Measurements from ENCODE around the gene GNS. TPM values are rescaled to one million over a fixed set of nuclear protein-coding genes. Genes with fewer than 3 reads are reported as not detected.

The GNS gene
- total RNA-seq, 2 experiments from 2014 or later: 18.6 to 19.0 TPM

- CTCF ChIA-PET: interaction anchor here (0.6 to 1.8 kb wide), 3 partner anchors 10 to 139 kb away, joined by 4 to 5 read pairs (median 4); no protein-coding TSS in a partner anchor
- POLR2A ChIA-PET: interaction anchor here (0.7 to 1.7 kb wide), 2 partner anchors 8 to 79 kb away, joined by 3 to 5 read pairs; no protein-coding TSS in a partner anchor
Measured at GRCh38 chr12:64688219-64688618, 71.0 kb downstream of the GNS start.

DNA sequence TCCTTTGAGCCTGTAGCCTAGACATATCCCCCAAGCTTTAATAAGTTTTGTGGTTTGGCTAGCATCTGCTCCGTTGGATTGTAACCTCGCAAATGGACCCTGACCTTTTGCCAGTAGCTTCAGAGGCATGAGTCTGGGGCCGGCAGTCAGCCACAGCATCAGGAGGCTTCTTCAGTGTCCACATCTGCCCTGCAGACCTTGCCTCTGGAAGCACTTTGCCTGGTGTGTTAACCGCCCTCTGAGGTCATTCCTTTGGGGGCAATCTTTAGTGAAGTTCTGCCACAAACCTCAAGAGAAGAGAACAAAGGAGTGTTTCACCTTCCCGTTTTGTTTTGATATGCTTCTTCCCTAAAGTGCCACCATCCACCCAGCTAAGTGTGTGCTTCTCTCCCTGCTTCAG, 71.4 kb downstream of the GNS start:
- CTCF ChIA-PET: interaction anchor here (0.6 to 1.8 kb wide), 3 partner anchors 10 to 138 kb away, joined by 4 to 5 read pairs (median 4); no protein-coding TSS in a partner anchor
- POLR2A ChIA-PET: interaction anchor here (0.7 kb wide), 1 partner anchor 78 kb away, joined by 3 read pairs; no protein-coding TSS in a partner anchor

DNA sequence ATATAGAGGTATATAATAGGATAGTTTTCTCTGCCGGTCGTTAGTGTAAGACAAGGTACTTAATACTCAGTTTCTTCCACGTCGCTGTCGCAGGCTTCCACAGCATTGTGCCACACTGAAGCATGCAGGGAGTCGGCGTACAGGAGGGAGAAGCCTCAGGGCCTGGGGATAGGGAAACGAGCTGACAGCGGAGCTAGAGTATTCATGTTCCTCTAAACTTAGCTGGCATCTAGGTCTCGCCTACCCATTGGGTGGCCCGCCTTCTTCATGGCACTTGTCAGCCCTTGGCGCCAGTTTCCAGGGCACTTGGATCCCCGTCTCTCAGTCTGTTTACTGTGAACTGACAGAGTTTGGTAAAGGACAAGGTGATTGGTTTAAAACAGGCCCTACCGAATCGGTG, 73.6 kb downstream of the GNS start:
- ChIA-PET POLR2A (no interaction called here), CTCF (interaction anchor here (0.7 to 1.4 kb wide), 3 partner anchors 16 to 110 kb away, joined by 3 to 4 read pairs (median 4); no protein-coding TSS in a partner anchor)

GRCh38 chr12:64685050-64685449, 74.2 kb downstream of the GNS start:
- CTCF ChIA-PET: interaction anchor here (0.6 to 1.5 kb wide), 6 partner anchors 12 to 186 kb away, joined by 3 to 5 read pairs (median 4); no protein-coding TSS in a partner anchor
- POLR2A ChIA-PET: no interaction called here

GRCh38 chr12:64683816-64684543, 75.2 kb downstream of the GNS start:
- POLR2A ChIA-PET: no interaction called here
- CTCF ChIA-PET: interaction anchor here (1.0 to 1.5 kb wide), 3 partner anchors 13 to 16 kb away, joined by 4 to 5 read pairs (median 5); no protein-coding TSS in a partner anchor

DNA sequence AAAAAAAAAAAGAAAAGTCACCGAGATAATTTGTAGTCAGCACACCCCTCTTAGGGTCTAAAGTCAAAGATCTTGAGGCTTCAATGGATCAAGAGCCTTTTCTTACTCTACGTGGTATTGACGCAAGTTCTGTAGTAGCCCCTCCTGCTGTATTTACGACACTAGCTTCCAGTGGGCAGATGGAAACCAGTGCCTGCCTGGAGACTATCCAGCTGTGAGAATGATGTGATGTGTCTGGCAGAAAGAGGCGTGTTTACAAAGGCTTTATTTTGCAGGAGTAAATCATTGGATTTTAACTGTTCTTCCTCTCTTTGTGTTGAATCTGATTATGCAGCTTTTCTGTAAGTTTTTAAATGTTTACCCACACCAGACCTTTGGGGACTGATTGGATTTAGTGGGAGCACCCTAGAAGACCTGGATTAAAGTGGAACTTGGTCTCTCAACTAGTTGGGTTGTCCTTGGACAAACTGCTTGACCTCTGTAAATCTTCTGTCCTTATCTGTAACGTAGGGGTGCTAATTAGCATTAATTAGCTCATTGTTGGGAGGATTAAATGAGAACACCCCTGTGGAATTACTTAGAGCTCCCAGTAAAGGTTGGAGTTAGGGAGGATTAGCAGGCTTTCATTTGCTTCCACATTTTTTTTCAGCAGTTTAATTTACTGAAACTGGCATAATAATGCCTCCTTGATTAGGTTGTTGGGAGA, 76.5 kb downstream of the GNS start:
- ChIA-PET POLR2A (interaction anchor here (0.7 kb wide), 1 partner anchor 55 kb away, joined by 6 read pairs; no protein-coding TSS in a partner anchor), CTCF (interaction anchor here (1.0 to 1.7 kb wide), 2 partner anchors 15 to 133 kb away, joined by 5 to 6 read pairs; no protein-coding TSS in a partner anchor)

- CTCF ChIA-PET: interaction anchor here (0.6 to 2.6 kb wide), 3 partner anchors 11 to 132 kb away, joined by 3 to 7 read pairs (median 6); no protein-coding TSS in a partner anchor
- POLR2A ChIA-PET: interaction anchor here (0.7 to 1.7 kb wide), 4 partner anchors 12 to 71 kb away, joined by 3 to 19 read pairs (median 4); no protein-coding TSS in a partner anchor
Measured at GRCh38 chr12:64681200-64682052, 77.8 kb downstream of the GNS start.

GRCh38 chr12:64680235-64680634, 79.0 kb downstream of the GNS start:
- POLR2A ChIA-PET: interaction anchor here (0.6 to 1.7 kb wide), 4 partner anchors 9 to 69 kb away, joined by 3 to 19 read pairs (median 4); no protein-coding TSS in a partner anchor

DNA sequence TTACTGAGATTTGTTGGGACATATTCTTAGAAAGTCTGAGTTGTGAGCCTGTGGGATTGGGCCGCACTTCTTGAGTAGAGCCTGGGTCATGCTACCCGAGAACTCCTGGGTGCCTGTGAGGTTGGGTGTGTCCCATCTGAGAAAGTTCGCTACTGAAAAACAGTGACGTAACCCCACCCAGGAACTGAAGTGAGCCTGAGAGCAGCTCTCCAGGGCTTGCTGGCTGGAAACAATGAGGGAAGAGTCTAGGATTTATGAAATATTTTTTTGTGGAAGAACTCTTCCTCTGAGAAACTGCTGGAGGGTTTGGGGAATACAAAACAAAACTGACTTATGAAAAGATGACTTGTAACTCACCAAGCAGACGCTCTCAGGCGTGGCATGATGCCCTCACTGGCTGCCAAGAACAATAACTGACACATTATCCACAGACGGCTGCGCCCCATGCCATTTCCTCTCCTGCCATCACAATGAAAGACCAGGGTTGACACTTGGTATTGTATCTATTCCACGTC, 79.7 kb downstream of the GNS start:
- POLR2A ChIA-PET: interaction anchor here (0.6 to 1.7 kb wide), 4 partner anchors 10 to 69 kb away, joined by 3 to 19 read pairs (median 4); no protein-coding TSS in a partner anchor
- CTCF ChIA-PET: interaction anchor here (0.9 to 2.6 kb wide), 3 partner anchors 10 to 70 kb away, joined by 3 to 7 read pairs (median 4); no protein-coding TSS in a partner anchor

More at GRCh38 chr12:64680235-64680634, 79.0 kb downstream of the GNS start:
- CTCF ChIA-PET: interaction anchor here (0.9 to 2.6 kb wide), 3 partner anchors 10 to 71 kb away, joined by 3 to 7 read pairs (median 4); no protein-coding TSS in a partner anchor

DNA sequence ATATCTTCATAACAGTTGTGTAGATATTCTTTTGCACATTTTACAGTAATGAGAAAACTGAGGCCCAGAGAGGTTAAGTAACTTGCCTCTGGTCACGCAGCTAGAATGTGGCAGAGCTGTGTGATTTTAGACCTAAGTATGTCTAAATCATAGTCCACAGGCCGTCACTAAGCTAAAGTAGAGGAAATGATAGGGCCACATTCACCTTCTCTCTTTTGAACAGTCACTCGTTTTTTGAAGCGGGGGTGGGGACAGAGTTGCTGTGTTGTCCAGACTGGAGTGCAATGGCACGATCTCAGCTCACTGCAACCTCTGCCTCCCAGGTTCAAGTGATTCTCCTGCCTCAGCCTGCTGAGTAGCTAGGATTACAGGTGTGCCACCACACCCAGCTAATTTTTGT, 80.4 kb downstream of the GNS start:
- POLR2A ChIA-PET: interaction anchor here (1.2 kb wide), 1 partner anchor 68 kb away, joined by 3 read pairs; no protein-coding TSS in a partner anchor
- CTCF ChIA-PET: interaction anchor here (0.7 to 2.0 kb wide), 4 partner anchors 9 to 44 kb away, joined by 3 to 13 read pairs (median 4); no protein-coding TSS in a partner anchor

DNA sequence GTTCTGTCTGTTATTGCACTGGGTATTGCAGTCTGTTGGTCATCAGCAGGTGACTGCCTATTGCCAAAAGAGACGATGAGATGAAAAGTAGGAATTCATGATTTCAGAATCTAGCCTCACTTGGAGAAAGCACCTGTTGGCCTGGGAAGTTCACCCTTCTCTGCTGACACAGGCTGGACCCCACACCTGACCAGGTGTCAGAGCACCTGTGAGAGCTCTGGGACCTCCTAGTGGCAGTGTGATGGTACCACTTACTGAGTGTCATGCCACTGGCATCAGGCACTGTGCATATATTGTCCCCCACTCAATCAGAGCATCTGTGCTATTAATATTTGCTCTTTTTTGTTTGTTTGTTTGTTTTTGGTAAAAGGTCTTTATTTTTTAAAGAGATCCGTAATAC, 81.0 kb downstream of the GNS start:
- CTCF ChIA-PET: interaction anchor here (0.7 to 2.0 kb wide), 5 partner anchors 9 to 129 kb away, joined by 3 to 13 read pairs (median 4); no protein-coding TSS in a partner anchor
- POLR2A ChIA-PET: interaction anchor here (1.2 kb wide), 1 partner anchor 67 kb away, joined by 3 read pairs; no protein-coding TSS in a partner anchor

- CTCF ChIA-PET: no interaction called here
- POLR2A ChIA-PET: no interaction called here
Measured at GRCh38 chr12:64675795-64676194, 83.4 kb downstream of the GNS start.

DNA sequence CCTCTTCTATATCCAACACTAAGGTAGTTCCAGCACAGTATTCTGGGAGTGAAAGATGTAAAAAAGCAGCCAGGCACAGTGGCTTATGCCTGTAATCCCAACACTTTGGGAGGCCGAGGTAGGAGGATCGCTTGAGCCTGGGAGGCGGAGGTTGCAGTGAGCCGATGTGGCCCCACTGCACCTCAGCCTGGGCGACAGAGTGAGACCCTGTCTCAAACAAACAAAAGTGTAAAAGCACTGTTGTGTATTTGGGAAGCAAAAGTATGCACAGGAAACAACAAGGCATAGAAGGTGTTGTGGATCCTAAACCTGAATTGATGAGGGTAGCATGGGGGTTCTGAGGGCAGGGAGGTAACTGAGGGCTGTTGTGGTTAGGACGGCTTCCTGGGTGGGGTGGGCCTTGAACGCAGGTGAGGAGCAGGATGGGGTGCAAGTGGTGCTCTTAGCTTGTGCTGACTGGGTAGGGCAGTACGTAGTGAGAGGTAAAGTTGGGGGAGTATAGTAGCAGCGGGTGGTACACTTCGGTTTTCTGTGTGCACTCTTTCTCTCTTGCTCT, 84.8 kb downstream of the GNS start:
- CTCF ChIA-PET: interaction anchor here (1.1 kb wide), 1 partner anchor 66 kb away, joined by 3 read pairs; no protein-coding TSS in a partner anchor

DNA sequence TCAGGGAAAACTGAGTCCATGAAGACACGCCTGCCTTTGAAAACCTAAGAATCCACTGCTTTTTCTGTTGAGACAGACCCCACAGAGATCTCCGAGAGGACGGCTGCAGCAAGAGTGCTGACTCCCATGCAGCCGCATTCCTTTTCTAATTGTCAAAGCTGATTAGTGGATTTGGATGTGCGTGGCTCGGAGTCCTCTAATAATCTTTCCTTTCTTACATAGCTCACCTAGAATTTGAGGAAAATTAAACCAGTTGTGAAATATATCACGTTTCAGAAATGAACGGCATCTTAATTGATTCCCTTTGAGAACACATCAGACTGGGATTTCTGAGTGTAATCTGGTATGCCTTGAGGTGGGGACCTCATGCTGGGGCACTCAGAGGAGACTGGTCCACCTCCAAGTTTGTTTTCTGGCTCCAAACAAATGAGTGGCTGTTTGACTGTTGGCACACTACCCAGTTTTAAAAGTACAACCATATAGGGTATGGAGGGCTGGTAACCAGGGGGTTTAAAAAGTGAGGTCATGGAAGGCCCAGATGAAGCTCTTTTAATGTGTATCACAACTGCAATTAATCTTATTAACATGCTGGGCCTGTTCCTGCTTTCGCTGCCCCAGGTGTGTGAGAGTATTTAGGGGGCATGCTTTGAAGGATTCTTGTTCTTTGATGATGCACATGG, 85.6 kb downstream of the GNS start:
- POLR2A ChIA-PET: no interaction called here

More for the DNA sequence above, 84.8 kb downstream of the GNS start:
- POLR2A ChIA-PET: no interaction called here

GRCh38 chr12:64672925-64673409, 86.2 kb downstream of the GNS start:
- POLR2A ChIA-PET: no interaction called here
- CTCF ChIA-PET: no interaction called here

More for the DNA sequence above, 85.6 kb downstream of the GNS start:
- CTCF ChIA-PET: interaction anchor here (1.1 kb wide), 1 partner anchor 65 kb away, joined by 3 read pairs; no protein-coding TSS in a partner anchor

DNA sequence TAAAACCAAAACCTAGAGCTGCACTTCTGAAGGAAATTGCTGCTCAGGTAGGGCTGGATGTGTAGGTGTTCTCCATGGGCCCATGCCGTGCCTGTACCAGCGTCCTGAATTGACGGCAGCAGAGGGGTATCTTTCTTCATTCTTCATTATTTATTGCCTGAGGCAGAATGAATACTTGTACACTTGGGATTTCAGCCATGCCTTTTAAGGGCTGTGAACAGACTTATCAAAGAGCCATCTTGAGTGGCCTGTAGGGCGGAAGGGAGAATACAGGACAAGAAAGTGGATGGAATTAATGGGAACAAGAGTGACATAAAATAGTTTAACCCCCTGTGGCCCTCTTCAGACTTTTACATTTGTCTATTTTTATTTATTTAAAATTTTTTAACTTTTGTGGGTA, 87.5 kb downstream of the GNS start:
- POLR2A ChIA-PET: no interaction called here
- CTCF ChIA-PET: no interaction called here
